HK-2 (cell line): ENCODE results near the gene ING3.
A peak's percentile ranks its signal among the peaks of the same experiment; 100 is the strongest.

Source experiments
- DNase-seq: peaks from one replicate; pipeline ENCODE4 v3.0.0-alpha.2; 2018; ENCODE audit not compliant: unreplicated experiment

The ING3 gene, protein sequence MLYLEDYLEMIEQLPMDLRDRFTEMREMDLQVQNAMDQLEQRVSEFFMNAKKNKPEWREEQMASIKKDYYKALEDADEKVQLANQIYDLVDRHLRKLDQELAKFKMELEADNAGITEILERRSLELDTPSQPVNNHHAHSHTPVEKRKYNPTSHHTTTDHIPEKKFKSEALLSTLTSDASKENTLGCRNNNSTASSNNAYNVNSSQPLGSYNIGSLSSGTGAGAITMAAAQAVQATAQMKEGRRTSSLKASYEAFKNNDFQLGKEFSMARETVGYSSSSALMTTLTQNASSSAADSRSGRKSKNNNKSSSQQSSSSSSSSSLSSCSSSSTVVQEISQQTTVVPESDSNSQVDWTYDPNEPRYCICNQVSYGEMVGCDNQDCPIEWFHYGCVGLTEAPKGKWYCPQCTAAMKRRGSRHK

GRCh38 chr7:120950539-120951308 lies at the start of gene ING3:
ING3 (plus strand) TSS chr7:120950777; CDS start chr7:120950897, 120 bp downstream.
- DNase-seq: peak; percentile 98

DNA sequence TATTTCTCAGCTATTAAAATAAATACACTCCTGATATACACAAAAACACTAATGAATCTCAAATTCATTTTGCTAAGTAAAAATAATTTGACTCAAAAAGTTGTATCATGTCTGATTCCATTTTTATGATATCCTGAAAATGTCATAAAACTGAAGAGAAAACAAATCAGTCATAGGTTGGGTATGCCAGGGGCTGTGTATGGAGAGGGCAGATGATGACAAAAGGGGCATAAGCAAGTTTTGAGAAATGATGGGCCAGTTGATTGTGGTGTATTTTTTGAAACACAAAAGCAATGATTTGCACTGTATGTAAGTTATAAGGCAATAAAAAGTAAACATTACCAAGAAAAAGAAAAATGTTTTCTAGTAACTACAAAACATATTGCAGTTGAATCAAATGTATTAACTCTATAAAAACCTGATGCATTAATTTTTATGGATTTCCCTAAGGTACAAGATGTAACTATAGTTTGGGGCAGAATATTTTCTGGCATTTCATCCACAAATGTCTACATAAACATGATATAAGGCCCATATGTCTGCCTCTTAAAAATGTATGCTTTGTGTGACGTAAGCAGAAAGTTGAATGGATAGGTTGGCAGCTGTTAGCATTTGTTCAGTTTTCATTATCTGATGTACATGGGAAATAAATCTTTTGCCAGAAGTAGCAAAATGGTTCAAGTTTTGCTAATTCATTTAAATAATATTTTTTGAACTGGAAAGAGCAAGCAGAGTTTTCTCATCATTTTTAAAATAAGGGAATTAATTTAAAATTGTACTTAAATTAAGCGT lies 35.1 kb upstream of the ING3 start:
- no peak for DNase-seq

DNA sequence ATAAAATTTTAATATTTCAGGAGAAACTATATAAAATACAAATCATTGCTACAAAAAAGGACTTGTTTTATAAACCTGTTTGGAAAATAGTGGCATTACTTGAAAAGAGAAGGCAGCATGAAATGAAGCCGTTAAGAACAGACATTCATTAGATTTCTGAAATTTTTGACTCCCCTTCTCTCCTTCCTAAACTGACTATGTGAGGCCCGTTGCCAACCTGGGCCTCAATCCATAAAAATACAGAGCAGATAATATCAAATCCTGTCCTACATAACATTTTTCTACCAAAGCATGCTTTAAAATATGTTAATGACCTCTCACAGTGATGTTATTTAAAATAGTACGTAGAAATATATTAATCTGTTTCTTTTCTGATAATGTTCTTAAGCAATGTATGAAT lies 34.5 kb upstream of the ING3 start:
- DNase-seq: no peak

DNA sequence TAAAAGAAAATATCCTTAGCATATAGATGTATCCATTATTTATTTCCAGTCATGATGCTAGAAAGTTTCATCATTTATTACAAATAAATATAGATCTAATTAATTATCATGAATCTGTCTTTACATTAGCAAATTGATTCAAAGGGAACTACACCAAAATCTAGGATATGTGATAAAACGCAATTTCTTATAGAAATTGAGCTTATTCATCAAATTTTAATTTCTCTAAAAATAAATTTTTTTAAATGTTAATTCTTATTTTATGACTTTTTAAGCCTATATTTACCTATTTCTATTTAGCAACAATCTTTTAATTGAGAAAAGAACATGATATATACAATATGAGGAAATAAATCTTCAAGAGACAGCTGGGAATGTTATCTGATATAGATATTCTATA lies 34.0 kb upstream of the ING3 start:
- DNase-seq: no peak

GRCh38 chr7:120919466-120919865 lies 31.1 kb upstream of the ING3 start:
- no peak for DNase-seq

DNA sequence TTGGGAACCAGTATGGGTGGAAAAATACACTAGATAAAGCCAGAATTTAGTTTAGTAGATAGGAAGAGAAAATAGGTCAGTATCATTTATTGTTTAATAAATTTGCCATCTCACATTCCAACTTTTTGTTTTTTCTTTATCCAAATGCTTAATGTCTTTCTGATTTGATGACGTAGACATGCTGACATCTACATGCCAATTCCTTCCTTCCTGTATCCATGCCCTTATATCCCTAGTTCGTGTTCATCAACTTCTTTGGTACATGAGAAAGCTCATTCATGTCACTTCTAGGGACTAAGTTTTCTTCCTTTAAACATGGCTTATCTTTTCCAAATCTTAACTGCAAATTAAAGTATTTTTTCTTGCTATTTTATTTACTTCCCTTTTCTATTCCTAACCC lies 30.5 kb upstream of the ING3 start:
- no peak for DNase-seq

- DNase-seq: no peak
These were observed 29.8 kb upstream of the ING3 start for GRCh38 chr7:120920591-120921274.

- no peak for DNase-seq
These were observed 25.7 kb upstream of the ING3 start for GRCh38 chr7:120924837-120925236.

DNA sequence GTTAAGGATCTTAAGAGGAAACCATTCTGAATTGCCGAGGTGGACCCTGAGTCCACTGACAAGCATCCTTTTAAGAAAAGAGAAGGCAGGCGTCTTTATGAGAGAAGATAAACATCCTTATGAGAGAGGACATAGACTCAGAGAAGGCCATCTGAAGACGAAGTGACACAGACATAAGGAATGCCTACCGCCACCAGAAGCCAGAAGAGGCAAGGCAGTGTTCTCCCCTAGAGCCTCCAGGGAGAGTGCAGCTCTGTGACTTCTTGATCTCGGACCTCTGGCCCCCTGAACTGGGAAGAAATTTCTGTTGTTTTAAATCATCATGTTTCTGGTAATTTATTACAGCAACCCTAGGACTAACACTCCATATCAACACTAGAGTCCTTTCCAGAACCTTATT lies 25.2 kb upstream of the ING3 start:
- no peak for DNase-seq

DNA sequence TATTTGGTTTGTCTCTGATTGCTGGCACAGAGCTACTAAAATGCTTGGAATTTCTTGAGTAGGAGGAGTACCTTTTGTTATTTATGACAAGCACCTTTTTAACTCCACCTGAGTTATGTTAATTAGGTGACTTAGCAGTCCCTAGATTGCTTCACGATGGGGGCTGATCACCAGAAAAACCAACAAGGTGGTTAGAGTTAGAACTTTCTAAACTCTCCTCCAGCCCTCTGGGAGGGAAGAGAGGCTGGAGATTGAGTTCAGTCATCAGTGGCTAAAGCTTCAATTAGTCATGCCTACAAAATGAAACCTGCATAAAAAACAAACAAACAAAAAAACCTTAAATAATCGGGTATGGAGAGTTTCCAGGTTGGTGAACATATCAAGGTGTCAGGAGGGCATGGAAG lies 23.6 kb upstream of the ING3 start:
- no peak for DNase-seq

DNA sequence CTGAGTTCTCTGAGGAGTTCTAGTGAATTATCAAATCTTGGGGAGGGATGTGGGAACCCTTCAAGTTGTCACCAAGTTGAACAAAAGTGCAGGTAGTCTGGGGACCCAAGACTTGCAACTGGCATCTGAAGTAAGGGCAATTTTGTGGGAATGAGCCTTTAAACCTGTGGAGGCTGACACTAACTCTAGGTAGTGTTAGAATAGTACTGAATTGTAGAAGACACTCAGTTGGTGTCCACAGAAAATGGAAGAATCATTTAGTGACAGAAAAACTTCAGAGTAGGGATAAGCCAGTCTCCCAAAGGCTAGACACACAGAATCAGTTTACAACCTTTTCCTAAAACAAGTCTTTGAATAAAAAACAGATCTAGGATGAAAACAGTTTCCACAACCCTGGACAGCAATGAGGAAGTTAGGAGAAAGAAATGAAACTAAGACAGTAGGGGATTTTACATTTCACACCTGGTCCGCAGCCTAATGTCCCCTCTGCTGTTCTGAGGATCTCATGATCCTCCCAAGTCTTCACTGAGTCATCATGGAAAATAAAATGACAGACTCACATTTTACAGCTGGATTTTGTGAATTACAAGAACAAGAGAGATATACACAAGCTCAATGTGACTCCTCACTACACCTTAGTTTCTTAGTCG lies 23.0 kb upstream of the ING3 start:
- no peak for DNase-seq

DNA sequence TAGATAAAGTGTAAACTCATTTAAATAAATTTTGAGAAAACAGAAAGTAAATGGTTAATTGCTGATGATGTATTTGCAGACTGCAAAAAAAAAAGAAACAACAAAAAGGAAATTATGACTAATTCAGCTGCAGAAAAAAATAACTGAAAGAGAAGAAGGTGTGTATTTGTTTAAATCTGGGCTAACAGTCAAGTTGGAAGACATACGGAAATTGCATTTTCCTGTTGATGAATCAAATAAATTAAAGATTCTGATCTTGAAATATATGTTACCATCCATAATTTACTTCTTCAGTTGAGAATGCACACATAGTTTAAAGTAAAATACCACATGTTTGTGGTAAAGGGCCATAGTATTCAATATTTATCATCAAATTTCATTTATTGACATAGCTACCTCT lies 19.3 kb upstream of the ING3 start:
- no peak for DNase-seq

- DNase-seq: no peak
These were observed 17.1 kb upstream of the ING3 start for GRCh38 chr7:120933475-120933874.

- no peak for DNase-seq
These were observed 11.2 kb upstream of the ING3 start for GRCh38 chr7:120939345-120939744.

DNA sequence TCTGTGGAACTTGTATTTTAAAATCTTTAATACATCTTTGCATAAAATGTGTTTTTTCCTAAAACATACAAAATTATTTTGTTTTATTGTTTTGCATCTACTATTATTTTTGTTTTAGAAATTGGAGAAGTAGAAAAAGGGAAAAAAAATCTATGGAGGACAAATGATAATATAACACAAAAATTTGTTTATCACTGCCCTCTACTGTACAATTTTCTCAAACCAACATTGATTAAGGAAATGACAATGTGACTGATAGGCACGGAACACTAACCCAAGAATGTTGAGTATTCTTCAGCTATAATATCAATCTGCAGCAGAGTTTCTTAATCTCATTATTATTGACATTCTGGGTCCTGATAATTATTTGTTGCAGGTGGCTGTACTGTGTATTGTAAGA lies 9.5 kb upstream of the ING3 start:
- no peak for DNase-seq

DNA sequence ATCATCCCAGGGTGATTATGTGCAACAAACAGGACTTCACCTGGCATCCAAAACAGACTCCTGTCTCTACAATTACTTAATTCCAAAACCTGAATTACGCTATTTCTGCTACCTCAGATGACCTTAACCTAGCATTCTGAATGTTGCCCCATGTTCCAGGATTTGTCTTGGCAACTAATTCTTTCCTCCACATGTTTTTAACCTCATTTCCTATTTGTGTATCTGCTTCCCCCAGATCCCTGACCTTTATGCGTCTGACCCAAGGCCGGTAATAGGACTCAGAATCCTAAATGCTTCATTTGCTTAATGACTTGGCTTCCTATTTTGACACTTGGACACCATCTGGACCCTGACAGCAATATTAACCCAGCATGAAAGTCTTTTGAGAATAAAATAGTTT lies 8.7 kb upstream of the ING3 start:
- DNase-seq: no peak

DNA sequence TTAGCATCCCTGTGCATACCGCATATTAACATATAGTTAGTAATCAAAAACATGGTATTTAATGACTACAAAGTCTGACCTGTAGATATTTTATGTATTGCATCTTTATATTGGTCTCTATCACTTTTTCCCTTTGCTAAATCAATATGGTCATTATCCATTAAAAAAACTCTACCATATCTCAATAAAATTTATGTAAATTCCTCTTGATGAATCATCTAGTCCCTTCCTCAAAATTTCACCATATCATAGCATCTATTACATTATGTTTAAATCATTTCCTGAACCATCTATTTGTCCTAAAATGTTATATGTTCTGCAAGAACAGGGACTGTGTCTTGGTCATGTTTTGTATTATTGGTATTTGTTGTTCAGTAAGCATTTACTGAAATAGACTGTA lies 7.7 kb upstream of the ING3 start:
- no peak for DNase-seq

DNA sequence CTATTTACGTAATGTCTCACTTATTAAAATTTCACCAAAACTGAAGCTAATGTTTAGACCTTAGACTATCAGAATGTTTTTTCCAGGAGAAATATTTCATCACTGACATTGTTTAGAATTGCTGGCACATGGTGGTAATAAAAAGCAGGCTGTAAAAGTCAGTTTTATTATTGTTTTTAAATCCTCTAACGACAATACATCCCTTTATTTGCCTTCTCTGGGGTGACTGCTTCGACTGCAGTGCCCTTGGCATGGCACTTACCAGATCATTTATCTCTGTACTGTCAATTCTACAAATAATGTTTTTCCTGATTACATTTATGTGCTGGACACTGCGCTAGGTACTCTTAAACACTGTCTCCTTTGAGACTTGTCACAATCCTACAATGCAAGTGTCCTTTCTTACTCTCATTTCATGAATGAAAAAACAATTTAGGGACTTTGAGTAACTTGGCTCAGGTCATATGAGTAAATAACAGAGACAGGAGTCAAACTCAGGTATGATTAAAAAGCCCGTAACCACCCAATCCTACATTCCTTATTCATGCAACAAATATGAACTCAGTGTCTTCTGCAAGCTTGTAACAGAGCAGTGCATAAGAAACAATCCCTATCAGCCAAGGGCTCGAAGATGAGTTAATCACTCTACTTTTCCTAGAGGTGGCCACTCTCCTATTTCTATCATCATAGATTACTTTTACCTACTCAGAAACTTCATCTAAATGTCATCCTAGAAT lies 5.6 kb upstream of the ING3 start:
- DNase-seq: no peak

GRCh38 chr7:120947980-120948379 lies 2.6 kb upstream of the ING3 start:
- DNase-seq: no peak

DNA sequence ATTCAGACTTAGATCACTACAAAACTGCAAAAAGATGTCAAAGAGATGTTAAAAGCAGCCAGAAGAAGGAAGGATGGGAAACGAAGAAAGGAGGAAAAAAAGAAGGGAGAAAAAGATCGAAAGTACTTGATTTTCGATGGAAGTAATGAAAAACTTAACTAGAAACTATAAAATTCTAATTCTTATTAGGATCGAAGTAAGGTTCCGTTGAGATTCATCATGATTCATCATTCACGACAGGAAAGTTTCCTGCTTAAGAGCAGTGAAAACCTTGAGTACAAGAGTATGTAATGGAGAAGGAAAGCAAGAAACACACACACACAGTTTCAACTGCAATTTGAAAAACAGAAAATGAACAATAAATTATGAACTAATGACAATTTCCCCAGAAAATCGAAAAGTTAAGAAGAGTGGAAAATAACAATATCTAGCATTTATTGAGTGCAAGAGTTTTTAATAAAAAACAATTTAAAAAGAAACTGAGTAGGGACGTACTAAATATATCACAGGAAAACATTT lies 1.1 kb upstream of the ING3 start:
- no peak for DNase-seq
